Activated T-helper 1 cell treated with anti-CD3 and anti-CD28 coated beads, Interleukin-2, amount 50 U/mL, for 16 hours (primary cell): ENCODE results near the gene SERPINA4.
"Not testable (repeated sequence)": the region's sequence is repeated elsewhere in the genome, so short reads cannot be mapped to it uniquely, and the experiment has no call there.

Experiments used
- DNase-seq, 2 donors: peaks; one replicate each; pipeline ENCODE4 v3.0.0-alpha.2; 2020; ENCODE audit warnings: low read depth in 1 of 2, low spot score in 1 of 2

SERPINA4 gene

DNA sequence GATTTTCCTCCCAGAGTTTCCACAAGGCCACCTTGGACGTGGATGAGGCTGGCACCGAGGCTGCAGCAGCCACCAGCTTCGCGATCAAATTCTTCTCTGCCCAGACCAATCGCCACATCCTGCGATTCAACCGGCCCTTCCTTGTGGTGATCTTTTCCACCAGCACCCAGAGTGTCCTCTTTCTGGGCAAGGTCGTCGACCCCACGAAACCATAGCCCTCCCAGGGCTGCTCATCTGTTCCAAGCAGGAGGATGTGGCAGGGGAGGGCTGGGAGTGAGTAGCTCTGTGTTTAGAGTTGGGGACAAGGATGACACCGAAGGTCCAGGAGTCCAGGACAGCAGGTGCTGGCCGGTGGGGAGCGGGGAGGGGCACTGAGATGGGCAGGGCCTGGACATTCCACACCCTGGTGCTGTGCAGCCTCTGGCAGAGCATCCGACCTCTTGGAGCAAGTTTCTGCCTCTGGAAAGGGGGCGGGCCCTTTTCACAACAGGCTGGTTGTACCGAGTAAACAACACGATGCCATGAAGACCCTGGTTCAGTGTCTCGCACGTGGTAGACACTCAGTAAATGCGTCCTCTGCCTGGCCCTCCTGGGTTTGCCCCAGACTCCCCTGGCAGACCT, 8.2 kb downstream of the SERPINA4 start:
- no peak for DNase-seq

DNA sequence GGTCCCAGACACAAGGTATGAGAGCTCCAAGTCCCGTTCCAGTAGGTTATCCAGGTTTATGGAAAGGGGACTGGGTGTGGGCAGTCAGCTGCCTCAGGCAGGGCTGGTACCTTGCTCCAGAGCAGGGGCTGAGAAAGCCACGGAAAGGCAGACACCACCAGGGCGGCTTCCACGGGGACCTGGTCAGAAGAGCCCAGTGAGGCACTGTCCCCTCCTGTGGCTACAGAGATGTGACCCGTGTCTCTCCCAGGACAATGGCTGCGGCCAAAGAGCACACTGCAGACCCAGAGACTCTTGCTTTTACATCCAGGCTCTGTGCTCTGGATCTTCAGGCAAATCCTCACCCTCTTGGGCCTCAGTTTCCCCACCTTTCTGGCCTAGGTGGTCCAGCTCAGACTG, 8.8 kb downstream of the SERPINA4 start:
- no peak for DNase-seq

DNA sequence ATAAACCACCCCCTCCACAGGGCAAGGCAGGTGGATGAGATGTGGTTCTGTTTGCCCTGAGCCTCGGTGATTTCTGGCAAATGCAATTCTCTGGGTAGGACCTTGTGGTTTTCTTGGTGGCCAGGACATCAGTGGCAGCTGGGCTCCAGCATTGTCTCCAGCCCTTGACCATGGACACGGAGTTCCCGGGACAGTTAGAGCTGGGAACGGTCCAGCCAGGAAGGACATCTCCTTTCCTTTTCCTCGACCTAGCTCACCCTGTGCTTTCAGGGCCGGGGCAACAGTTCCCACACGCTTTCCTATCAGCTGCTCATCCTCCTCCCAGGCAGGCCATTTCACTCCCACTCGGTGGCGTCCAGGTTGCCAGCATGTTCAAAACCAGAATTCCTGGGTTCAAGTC, 9.2 kb downstream of the SERPINA4 start:
- no peak for DNase-seq

DNA sequence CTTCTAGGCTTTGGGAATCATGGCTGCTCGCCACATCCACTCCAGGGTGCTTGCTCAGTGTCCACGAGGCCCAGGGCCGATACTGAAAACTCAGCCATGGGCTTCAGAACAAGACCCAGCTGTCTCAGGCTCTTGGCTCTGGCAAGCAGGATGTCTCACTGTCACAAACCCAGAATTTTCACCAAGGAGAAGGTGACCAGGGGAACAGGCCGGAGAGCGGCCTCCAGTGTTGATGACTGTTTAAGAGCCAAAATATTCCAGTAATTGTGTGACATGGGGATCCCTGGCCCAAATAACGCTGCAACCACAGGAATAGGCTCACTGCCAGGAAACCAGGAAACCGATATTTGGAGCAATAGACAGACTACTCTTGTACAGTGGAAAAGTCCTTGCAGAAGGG, 10.2 kb downstream of the SERPINA4 start:
- no peak for DNase-seq

DNA sequence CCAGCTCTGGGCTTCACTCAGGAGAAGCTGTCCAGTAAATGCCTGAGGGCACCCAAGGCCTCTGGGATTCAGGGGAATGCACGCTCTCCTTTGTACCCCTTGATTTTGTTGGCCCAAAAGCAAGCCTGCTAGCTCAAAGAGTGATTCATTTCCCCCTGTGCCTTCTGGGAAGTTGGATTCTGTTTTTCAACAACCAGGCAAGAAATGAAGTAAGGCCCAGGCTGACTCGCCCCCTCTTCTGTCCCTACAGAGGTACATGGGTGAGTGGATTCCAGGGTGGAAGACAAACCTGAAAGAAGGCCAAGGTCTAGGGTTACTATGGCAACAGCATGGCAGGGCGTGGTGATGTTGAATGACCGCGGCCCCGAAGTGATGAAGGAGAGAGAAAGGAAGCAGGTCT, 10.7 kb downstream of the SERPINA4 start:
- DNase-seq: no peak

DNA sequence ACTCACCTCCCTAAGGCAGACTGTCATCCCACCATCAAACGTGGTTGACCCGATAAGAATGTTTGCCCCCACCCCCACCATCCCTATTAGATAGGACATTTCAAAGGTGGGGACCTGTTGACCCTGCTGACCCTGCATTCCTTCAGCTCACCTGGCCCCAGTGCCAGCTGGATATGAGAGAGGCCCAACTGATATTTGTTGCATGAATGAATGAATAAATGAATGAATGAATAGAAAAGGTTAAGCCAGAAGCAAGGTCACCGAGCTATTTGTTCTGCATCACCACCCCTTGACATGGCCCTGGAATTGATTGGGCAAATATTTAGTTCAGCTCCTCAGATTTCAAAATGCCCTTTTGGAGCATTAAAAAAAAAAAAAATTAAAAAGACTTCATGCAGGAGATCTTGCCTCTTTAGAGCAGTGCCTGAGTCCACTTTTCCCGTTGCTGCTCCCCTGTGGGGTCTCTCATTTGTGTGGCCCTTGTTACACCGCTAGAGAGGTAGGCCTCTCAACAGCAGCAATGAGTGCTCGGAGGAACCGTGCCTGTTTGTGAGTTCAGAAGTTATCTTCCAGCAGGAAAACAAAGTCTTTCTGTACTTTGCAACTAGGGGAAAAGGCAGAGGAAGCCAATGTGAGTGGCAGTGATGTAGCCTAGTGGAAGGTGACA, 11.5 kb downstream of the SERPINA4 start:
- no peak for DNase-seq

DNA sequence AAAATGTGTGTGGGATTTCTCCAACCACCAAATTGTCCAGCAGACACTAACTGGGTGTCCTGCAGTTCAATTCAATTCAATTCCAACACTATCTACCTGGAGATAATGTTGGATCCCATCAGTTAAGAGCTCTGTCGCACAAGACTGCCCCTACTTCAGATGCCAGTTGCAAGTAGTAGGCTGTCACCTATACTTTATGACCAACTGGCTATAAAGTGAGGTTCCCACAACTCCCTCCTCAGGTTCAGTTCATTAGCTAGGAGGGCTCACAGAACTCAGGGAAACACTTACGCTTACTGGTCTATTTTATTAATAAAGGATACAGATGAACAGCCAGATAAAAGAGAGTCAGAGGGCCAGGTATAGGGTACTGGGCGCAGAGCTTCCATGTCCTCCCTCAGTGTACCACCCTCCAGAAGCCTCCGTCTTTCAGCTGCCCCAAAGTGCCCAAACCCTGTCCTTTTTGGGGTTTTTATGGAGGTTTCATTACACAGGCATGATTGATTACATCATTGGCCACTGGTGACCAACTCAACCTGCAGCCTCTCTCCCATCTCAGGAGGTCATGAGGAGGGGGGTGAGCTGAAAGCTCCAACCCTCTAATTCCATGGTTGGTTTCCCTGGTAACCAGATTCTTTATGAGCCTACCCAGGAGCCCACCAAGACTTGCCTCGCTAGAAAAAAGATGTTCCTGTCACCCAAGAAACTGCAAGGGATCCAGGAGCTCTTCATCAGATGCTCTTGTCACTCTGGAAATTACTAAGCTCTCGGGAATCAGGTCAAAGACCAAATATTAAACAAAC, 12.4 kb downstream of the SERPINA4 start:
- no peak for DNase-seq

DNA sequence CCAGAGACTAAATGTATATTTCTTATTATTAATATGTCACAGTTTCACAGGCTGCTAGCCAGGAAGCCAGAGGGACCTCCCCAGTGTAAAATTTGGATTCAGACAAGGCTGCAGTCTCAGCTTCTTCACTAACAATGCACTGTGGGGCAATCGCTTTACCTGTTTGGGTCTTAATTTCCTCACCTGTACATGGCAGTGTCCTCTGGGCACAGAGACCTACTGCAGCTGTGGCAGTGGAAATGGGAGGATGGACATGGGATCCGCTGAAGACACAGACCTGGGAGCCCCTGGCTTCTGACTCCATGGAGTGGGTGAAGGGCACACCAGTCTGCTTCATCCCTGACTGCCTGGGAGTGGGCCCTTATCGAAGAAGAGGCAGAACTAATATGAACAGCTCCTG, 13.1 kb downstream of the SERPINA4 start:
- no peak for DNase-seq

DNA sequence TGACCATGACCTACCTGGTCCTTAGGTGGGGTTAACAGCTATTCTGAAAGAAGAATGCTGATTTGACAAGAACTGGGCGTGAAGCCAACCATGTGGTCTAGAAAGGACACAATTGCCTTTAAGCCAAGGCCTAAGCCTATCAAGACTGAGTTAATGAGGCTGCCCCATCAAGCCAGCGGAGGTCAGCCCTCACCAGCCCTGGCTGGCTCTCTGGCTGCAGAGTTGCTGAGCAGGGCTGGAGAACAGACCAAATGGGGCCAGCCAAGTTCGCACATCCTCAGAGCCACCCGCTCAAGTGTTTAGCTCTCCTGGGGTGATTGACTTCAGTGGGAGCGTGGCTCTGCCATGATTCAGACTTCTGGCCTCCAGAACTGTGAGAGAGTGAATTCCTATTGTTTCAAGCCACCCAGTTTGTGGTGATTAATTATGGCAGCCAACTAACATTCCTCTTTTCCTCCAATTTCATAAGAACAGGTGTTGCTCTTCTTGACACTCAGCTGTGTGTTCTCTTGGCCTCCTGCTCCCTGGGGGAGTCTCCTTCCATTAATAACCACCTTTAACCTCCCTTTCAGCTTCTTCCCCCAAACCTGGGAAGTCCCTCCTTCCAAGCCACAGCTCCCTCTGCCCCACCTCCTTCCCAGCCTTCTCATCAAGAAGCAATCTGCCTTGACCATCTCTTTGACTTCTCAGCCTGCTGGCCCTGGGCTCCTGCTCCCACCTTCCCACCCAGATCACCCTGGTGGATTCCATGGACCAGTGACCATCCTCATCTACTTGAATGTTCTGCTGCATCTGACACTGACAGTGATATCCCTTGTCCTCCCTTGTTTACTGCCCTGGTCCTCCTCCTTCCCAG, 14.7 kb downstream of the SERPINA4 start:
- no peak for DNase-seq

DNA sequence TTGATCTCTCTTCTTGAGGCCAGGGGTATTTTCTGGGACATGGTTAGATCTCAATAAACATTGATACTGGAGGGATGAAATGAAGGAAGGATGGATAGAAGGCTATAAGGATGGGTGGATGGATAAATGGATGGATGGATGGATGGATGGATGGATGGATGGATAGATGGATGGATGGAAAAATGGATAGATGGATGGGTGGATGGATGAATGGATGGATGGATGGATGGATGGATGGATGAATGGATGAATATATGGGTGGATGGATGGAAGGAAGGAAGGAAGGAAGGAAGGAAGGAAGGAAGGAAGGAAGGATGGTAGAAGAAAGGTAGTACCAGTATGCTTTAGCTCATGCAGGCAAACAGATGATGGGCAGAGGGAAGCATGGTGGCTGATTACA, 16.2 kb downstream of the SERPINA4 start:
- not testable (repeated sequence) for DNase-seq

DNA sequence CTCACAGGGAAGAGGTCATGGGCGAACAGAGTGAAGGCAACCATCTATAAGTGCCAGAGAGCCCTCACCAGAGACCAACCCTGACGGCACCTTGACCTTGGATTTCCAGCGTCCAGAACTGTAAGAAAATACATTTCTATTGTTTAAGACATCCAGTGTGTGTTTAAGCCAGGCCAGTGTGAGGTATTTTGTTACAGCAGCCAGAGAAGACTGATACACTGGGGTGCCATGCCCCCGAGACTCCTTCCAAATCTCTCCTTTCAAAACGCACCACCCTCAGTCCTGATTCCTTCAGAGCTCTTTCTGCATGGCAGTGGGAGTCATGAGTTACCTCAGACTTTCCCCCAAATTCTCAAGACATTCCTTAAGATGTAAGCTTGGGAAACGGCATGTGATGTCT, 17.5 kb downstream of the SERPINA4 start:
- no peak for DNase-seq

DNA sequence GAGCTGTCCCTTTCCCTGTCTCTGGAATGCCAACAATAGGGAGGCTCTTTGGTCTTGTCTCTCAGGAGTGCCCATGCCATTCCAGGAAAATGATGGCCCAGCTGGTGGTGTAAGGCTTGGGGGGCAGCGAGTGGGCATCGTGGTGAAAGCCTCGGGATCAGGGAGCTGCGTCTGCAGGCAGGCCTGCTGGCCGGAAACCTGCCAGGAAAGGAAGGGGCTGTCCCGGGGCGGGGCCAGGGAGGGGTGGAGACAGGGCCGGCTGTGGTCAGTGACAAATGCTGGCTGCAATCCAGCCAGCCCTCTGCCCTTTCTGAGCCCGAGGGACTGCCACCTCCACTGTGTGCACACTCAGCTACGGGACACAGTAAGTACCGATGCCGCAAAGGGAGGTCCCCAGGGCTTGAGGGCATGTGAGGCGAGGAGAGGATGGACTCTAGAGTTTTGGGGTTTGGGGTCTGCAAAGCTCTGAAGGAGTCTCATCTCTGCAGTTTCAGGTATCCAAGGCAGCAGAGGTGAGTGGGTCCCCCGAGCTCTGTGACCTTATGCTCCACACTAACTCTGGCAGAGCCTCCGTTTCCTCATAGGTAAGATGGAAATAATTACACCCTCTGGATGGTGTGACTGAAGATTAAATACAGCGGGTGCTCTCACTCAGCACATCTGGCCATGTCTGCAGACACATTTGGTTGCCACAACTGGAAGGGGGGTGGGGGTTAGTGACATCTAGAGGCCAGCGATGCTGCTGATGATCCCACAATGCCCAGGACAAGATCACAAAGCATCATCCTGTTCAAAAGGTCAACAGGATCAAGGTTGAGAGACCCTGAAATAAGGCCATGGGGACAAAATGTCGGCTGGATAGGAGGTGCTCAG, 20.1 kb downstream of the SERPINA4 start, which contains the start of gene SERPINA5:
Gene SERPINA5 (plus strand): TSS at position 300 of the 873 bp plus-strand sequence. CDS start 5,937 bp downstream, outside the sequence.
- no peak for DNase-seq

DNA sequence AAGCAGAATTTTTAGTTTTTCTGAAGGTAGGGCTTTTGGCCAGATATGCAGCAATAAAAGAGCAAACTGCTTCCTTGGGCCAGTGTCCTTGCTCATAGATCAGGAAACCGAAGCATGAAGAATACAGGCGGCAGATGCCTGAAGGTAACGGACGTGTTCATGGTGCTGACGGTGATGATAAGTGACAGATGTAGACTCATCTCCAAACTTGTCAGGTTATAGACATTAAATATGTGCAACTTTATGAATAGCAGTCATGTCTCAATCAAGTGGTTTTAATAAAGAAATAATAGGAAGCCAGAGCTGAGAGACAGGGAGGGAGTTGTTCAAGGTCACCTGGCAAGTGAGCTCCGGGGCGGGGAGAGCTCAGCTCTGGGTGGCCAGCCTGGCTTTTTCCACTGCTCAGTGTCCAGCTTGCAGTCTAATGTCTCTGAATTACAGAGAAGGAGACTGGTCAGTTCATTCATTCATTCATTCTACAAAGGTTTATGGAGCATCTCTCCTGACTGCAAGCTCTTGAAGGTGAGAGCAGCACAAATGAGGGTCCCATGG, 21.0 kb downstream of the SERPINA4 start:
- DNase-seq: no peak

DNA sequence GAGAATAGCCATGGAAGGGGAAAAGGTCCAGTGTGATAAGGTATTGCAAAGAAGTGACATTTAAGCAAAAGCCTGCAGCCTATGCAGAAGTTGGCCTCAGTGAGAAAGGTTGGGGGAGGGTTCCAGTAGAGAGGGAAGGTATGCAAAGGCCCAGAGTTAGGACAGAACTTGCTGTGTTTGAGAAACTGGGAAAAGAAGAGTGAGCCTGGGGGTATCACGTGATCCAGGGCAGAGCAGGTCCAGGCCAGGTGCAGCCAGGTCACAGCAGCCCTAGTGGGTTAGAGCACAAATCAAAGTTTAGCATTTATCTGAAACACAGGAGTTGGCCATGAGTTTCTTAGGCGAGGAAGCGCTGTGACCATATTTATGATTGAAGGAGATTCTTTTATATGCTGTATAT, 21.6 kb downstream of the SERPINA4 start:
- DNase-seq: no peak

DNA sequence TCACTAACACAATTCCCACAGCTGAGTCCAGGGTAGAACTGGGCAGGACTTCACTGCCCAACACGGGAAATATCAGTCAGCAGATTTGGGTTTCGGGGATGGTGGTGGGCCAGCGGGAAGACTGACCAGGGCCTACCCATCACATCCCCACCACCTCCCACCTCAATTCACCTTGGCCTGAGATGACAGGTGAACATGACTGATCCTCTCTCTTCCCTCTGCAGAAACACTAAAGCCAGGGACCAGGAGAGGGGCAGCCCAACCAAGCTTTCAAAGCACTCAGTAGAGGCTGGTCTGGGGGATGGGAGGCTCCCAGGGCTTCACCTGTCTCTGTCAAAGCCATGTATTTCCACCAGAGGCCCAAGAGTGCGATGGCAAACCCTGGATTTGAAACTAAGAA, 22.3 kb downstream of the SERPINA4 start:
- no peak for DNase-seq

DNA sequence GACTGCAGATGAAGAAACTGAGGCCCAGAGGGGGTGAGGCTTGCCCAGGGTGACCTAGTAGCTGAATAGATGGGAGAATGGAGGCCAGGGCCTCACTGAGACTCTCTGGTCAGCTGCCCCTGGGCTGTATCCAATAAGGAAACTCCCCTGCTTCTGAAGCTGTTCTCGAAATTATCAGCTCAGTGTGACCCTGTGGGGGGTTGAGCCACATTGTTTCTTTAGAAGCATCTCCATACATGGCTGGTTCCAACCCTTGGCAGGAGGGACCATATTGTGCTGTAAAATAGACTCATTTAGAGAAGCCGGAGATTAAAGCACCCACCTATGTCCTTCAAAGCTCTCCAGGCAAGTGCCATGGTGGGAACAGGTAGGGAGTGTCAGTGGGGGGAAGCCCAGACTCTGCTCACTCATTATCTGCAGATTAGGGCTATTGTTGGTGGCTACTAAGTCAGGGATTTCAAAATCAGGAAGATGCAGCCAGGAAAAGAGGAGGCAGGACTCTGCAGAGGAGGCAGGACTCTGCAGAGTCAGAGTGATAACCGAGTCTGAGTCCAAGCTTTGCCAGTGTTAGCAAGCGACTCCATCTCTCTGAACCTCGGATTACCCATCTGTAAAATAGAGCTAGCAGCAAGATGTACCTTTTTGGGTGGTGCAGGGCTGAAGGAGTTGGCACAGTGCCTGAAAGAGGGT, 23.5 kb downstream of the SERPINA4 start:
- no peak for DNase-seq

DNA sequence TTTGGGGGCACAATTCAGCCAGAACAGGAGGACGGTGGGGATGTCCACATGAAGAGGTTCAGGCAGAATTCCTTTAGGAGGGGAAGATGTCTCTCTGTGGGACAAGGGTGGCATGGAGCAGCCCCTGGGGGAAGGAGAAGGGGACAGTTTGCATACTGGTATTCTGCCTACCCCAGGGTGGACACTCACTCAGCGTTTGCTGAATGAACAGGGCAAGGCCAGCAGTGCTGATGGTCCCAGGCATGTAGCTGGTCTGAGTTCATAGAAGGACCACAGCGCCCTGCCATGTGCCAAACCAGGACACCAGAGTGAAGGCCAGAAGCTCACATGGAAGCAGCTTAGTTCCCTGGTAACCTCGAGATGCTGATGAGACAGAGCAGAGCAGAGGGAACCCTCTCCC, 25.4 kb downstream of the SERPINA4 start:
- DNase-seq: no peak

DNA sequence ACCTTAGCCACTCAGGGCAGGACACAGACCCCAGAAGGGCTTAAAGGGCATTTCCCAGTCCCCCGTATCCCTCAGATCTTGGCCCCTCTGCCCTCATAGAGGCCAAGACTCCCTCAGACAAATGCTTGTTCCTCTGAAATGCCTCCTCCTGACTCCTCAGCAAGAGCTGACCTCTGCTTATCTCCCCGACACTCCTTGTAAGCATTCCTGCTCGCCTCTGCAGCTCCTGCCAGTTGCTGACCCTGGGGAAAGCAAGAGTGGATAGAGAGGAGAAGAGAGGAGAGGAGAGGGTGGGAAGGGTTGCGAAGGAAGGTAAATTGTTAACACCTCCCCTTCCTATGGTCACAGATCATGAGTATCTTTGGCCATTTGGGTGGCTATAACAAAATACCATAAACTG, 27.1 kb downstream of the SERPINA4 start:
- DNase-seq: no peak

DNA sequence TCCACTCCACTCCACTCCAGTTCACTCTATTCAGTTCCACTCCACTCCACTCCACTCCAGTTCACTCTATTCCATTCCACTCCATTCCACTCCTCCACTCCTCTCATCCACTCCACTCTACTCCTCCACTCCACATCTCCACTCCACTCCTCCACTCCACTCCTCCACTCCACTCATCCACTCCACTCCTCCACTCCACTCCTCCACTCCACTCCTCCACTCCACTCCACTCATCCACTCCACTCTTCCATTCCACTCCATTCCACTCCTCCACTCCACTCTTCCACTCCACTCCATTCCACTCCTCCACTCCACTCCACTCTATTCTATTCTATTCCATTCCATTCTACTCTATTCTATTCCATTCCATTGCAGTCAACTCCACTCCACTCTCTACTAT, 29.8 kb downstream of the SERPINA4 start:
- no peak for DNase-seq
